Cardiac fibroblast (primary cell): ENCODE measurements around the gene N4BP2.

Experiments
- DNase-seq, 2 donors: peaks; one replicate each; pipeline versions ENCODE4 v3.0.0 to v3.0.0-alpha.2; 2010; ENCODE audit warnings: low read depth in 2 of 2
- H3K4me3 ChIP-seq, 2 donors: replicated peaks in 1 of 2; 1 replicate in 1 of 2; 2 replicates in 1 of 2; pipeline ENCODE4 v1.5.1; 2011; ENCODE audit warnings: low read depth in 2 of 2, low read length in 2 of 2, mild to moderate bottlenecking in 2 of 2, moderate library complexity in 1 of 2
- CTCF ChIP-seq: IDR thresholded peaks from one replicate; pipeline ENCODE4 v1.5.1; 2011; ENCODE audit warnings: low read depth, mild to moderate bottlenecking, low read length, inconsistent platforms

N4BP2 gene

GRCh38 chr4:40040908-40041307 lies 15.7 kb upstream of the N4BP2 start:
- TF ChIP-seq CTCF = no peak
- H3K4me3 ChIP-seq = no peak overlapping the region

GRCh38 chr4:40043786-40044185 lies 12.9 kb upstream of the N4BP2 start:
- H3K4me3 ChIP-seq = no peak overlapping the region
- no peak for DNase-seq
- TF ChIP-seq CTCF = no peak

More at GRCh38 chr4:40040908-40041307, 15.7 kb upstream of the N4BP2 start:
- DNase-seq = peak; percentile 16 to 36

- DNase-seq = peak; percentile 76 to 86
- TF ChIP-seq CTCF = peak; percentile 15
Measured at GRCh38 chr4:40046311-40046980, 10.2 kb upstream of the N4BP2 start.

GRCh38 chr4:40053161-40053560 lies 3.5 kb upstream of the N4BP2 start:
- no peak for TF ChIP-seq CTCF
- no peak for DNase-seq

More at GRCh38 chr4:40046311-40046980, 10.2 kb upstream of the N4BP2 start:
- H3K4me3 ChIP-seq = no peak overlapping the region

GRCh38 chr4:40055511-40055862 lies 1.2 kb upstream of the N4BP2 start:
- no peak for TF ChIP-seq CTCF
- H3K4me3 ChIP-seq = peak overlapping the region; percentile 70 to 82
- no peak for DNase-seq

More at GRCh38 chr4:40053161-40053560, 3.5 kb upstream of the N4BP2 start:
- H3K4me3 ChIP-seq = no peak overlapping the region

GRCh38 chr4:40055863-40056715 lies 561 bp upstream of the N4BP2 start:
- DNase-seq = peak; percentile 91
- TF ChIP-seq CTCF = peak; percentile 5

More at GRCh38 chr4:40055863-40056715, 561 bp upstream of the N4BP2 start:
- peak overlapping the region; percentile 70 to 82 for H3K4me3 ChIP-seq
